ENCODE data around the gene HRH3. TPM values are rescaled to one million over a fixed set of nuclear protein-coding genes. Genes with fewer than 3 reads are reported as not detected.

Gene HRH3
- total RNA-seq, 5 donors from 2014 or later (not counting 1 experiment from before 2014, with no cell fraction given), result not detected

DNA sequence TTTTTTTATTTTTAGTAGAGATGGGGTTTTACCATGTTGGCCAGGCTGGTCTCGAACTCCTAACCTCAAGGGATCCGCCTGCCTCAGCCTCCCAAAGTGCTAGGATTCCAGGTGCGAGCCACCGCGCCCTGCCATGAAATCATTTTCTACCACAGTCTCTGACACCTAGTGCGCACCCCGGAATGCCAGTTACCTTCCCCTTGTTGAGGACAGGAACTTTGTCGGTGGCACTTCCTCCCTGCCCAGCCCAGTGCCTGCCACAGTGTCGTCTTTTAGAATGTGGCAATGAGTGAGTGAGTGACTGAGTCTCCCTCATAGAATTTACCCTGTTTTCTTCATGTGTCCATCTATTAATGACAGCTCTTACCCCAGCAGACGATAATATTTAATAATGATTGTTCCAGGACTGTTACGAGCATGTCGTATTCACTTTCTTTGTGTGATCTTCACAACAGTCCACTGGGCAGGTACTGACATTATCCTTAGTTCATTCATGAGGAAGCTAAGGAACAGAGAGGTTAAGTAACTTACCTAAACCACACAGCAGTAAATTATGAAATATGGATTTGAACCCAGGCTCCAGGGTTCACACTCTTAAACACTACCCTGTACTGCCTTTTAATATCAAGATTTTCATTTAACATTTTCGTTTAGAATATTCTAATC is 20.1 kb upstream of the HRH3 start:
- 100% methylated on average over 2 of the region's 13 CpGs for WGBS (ENCODE audit: insufficient coverage)
- ATAC-seq (replicated peaks in 1 of 4) (no peak), DNase-seq (no peak)
- H3K27ac Mint-ChIP-seq, result peak overlapping the region in 1 of 2 donors; percentile 2
- peaks cover 11% of the 10 kb centered on the region for H3K36me3 Mint-ChIP-seq
- H3K27me3 ChIP-seq (replicated peaks in 1 of 2; ENCODE audit: control insufficient read depth in 2 of 2, extremely low read depth in 1 of 2, insufficient read depth in 2 of 2, low read length in 1 of 2), result peaks cover 0 to 14% of the 10 kb centered on the region in 2 experiments
- H3K27me3 Mint-ChIP-seq, result no peaks in the 10 kb centered on the region
- H3K4me3 ChIP-seq (ENCODE audit: control insufficient read depth in 1 of 2, extremely low read depth in 1 of 2, low read length in 1 of 2), result no peak overlapping the region
- POLR2A ChIA-PET, result no interaction called here
- peaks cover 0 to 19% of the 10 kb centered on the region in 2 donors for H3K36me3 ChIP-seq (ENCODE audit: control insufficient read depth in 2 of 2, extremely low read depth in 1 of 2, insufficient read depth in 1 of 2, low read length in 1 of 2)
- H3K9me3 Mint-ChIP-seq, result no peaks in the 10 kb centered on the region
- H3K9me3 ChIP-seq, result no peaks in the 10 kb centered on the region
- peaks cover 51 to 59% (median 53%) of the 10 kb centered on the region in 3 donors for H3K4me1 Mint-ChIP-seq
- H3K4me1 ChIP-seq (ENCODE audit: control insufficient read depth in 1 of 2, extremely low read depth in 1 of 2, insufficient read depth in 2 of 2, low read length in 2 of 2), result peaks cover 14 to 49% of the 10 kb centered on the region in 2 experiments
- no peak overlapping the region for H3K27ac ChIP-seq (ENCODE audit: low read length)
- CTCF ChIA-PET, result no interaction called here
- H3K4me3 Mint-ChIP-seq, result peak overlapping the region; percentile 75 to 83 (median 78)

DNA sequence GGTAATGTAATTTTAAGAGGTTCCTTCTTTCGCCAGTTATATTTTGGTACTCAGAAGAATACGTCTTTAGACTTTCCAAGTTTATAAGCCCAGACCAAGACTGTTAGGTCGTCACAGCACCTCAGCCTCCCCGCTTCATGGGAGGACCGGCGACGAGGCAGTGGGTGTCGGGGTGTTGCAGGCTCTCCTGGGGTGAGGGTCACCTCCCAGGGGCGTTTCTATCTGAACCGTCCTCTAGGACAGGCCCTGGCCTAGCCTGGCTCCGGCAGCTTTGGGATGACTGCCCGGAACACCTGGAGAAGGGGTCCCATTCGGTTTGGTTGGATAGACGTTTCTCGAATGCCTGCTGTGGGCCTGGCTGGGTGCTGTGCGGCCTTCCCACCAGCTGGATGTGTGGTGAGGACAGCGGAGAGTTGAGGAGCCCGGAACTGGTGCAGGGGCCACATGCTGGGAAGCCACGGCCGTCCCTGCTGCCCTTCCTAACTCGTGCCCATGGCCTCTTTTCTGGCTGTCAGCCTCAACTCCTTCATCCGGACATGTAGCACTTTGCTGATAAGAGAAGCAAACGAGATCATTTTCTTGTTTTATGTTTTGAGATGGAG is 19.3 kb upstream of the HRH3 start:
- Histone ChIP-seq H3K27me3 (replicated peaks in 1 of 2; ENCODE audit: control insufficient read depth in 2 of 2, extremely low read depth in 1 of 2, insufficient read depth in 2 of 2, low read length in 1 of 2) (peaks cover 0 to 19% of the 10 kb centered on the region in 2 experiments), H3K36me3 (ENCODE audit: control insufficient read depth in 2 of 2, extremely low read depth in 1 of 2, insufficient read depth in 1 of 2, low read length in 1 of 2) (peaks cover 0 to 14% of the 10 kb centered on the region in 2 donors), H3K4me1 (ENCODE audit: control insufficient read depth in 1 of 2, extremely low read depth in 1 of 2, insufficient read depth in 2 of 2, low read length in 2 of 2) (peaks cover 14 to 44% of the 10 kb centered on the region in 2 experiments), H3K9me3 (no peaks in the 10 kb centered on the region), H3K4me3 (ENCODE audit: control insufficient read depth in 1 of 2, extremely low read depth in 1 of 2, low read length in 1 of 2) (peak overlapping the region; percentile 58 to 66), H3K27ac (ENCODE audit: low read length) (peak overlapping the region; percentile 6)
- 73% methylated on average over 19 of the region's 23 CpGs for WGBS (ENCODE audit: insufficient coverage)
- ATAC-seq (replicated peaks in 1 of 4), result no peak
- Mint-ChIP-seq H3K9me3 (no peaks in the 10 kb centered on the region), H3K27me3 (no peaks in the 10 kb centered on the region), H3K27ac (peak overlapping the region; percentile 31 to 81), H3K4me1 (peaks cover 46 to 54% (median 47%) of the 10 kb centered on the region in 3 donors), H3K36me3 (peaks cover 11% of the 10 kb centered on the region), H3K4me3 (peak overlapping the region; percentile 75 to 83 (median 78))
- DNase-seq, result no peak
- POLR2A ChIA-PET, result no interaction called here
- CTCF ChIA-PET, result no interaction called here

DNA sequence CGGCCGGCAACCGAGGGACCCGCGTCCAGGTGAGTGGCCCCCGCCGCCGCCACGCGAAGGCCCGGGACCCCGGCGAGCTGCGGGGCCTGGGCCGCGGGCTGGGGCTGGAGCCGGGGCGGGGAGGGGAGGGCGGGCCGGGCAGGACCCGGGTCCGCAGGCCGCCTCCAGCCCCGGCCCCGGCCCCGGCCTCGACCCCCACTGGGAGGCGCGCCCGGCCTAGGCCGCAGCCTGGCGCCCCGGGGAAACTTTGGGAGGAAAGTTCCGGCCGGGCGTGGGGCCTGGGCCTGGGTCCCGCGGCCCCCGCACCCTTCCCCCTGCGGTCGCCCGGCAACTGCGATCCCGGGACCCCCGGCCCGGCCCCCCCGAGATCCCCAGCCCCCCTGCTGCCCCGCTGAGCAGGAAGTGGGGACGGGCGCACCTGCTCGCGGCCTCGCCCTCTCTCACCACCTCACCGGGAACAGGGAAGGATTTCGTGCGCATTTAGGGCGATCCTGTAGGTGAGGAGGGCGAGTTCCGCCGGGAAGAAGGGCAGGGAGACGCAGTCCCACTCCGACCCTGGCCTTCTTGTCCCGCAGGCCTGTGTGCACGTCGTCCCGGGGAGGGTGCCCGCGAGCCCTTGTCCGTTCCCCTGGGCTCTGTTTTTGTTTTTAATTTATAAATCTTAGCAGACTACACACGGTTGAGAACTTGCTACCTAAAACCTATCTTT is 18.6 kb upstream of the HRH3 start:
- Mint-ChIP-seq H3K4me1 (peaks cover 42 to 49% (median 44%) of the 10 kb centered on the region in 3 donors), H3K4me3 (peak overlapping the region; percentile 75 to 83 (median 78)), H3K36me3 (peaks cover 11% of the 10 kb centered on the region), H3K27ac (peak overlapping the region; percentile 31 to 81), H3K27me3 (peaks cover 0 to 1% of the 10 kb centered on the region in 2 donors), H3K9me3 (no peaks in the 10 kb centered on the region)
- DNase-seq, result peak in 5 of 35 experiments; percentile 7 to 34 (median 18)
- Histone ChIP-seq H3K27me3 (replicated peaks in 1 of 2; ENCODE audit: control insufficient read depth in 2 of 2, extremely low read depth in 1 of 2, insufficient read depth in 2 of 2, low read length in 1 of 2) (peaks cover 0 to 26% of the 10 kb centered on the region in 2 experiments), H3K27ac (ENCODE audit: low read length) (peak overlapping the region; percentile 6), H3K4me1 (ENCODE audit: control insufficient read depth in 1 of 2, extremely low read depth in 1 of 2, insufficient read depth in 2 of 2, low read length in 2 of 2) (peaks cover 14 to 37% of the 10 kb centered on the region in 2 experiments), H3K4me3 (ENCODE audit: control insufficient read depth in 1 of 2, extremely low read depth in 1 of 2, low read length in 1 of 2) (peak overlapping the region; percentile 58 to 66), H3K36me3 (ENCODE audit: control insufficient read depth in 2 of 2, extremely low read depth in 1 of 2, insufficient read depth in 1 of 2, low read length in 1 of 2) (peaks cover 0 to 14% of the 10 kb centered on the region in 2 donors), H3K9me3 (no peaks in the 10 kb centered on the region)
- ChIA-PET CTCF (no interaction called here), POLR2A (no interaction called here)
- 0% methylated on average over 33 of the region's 70 CpGs for WGBS (ENCODE audit: insufficient coverage)
- ATAC-seq (replicated peaks in 1 of 4), result peak in 1 of 4 experiments; percentile 1

DNA sequence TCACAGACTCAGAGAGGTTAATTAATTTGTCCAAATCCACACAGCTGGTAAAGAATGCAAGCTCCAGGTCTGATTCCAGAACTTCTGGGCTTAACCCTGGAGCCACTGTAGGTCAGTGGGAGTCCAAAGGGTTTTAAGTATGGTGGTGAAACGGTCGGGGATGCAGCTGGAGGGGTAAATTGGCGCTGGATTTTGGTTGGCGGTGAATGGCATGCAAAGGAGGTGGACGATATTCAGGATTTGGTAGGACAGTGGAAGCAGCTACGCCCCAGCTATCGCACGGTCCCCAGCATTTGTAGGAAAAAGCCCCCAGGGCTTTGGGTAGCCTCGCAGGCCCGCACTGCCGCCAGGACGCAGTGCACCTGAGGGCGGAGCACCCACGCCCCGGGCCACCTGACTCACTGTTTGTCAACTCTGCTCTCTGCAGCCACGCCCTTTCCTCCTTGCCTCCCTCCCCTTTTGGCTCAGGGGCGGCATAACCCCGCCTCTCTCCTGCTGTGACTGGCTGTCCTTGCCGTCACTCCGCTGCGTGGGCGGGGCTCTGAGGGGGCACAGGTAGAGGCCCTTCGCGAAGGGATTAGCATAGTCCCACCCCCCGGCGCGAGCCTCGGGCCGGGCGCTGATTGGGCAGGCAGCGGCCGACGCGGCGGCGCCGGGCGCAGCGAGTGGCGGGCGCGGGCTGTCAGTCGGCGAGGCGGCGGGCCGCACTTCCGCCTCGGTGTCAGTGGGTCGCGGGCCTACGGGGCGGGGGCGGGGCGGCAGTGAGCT is 17.9 kb upstream of the HRH3 start, which contains the start of gene OSBPL2:
Gene OSBPL2, plus strand, starts transcription at position 721 of the 768 bp plus-strand sequence. CDS start 17,664 bp downstream, outside the sequence.
- WGBS (ENCODE audit: insufficient coverage), result 2% methylated on average over 46 of the region's 55 CpGs
- peaks cover 11% of the 10 kb centered on the region for H3K36me3 Mint-ChIP-seq
- Histone ChIP-seq H3K27ac (ENCODE audit: low read length) (peak within 1 kb of the TSS; percentile 55), H3K36me3 (ENCODE audit: control insufficient read depth in 2 of 2, extremely low read depth in 1 of 2, insufficient read depth in 1 of 2, low read length in 1 of 2) (peaks cover 0 to 9% of the 10 kb centered on the region in 2 donors), H3K4me3 (ENCODE audit: control insufficient read depth in 1 of 2, extremely low read depth in 1 of 2, low read length in 1 of 2) (peak within 1 kb of the TSS; percentile 58 to 66), H3K9me3 (no peaks in the 10 kb centered on the region), H3K27me3 (replicated peaks in 1 of 2; ENCODE audit: control insufficient read depth in 2 of 2, extremely low read depth in 1 of 2, insufficient read depth in 2 of 2, low read length in 1 of 2) (peaks cover 0 to 33% of the 10 kb centered on the region in 2 experiments), H3K4me1 (ENCODE audit: control insufficient read depth in 1 of 2, extremely low read depth in 1 of 2, insufficient read depth in 2 of 2, low read length in 2 of 2) (peaks cover 14 to 37% of the 10 kb centered on the region in 2 experiments)
- DNase-seq, result peak; percentile 96 to 100 (median 99)
- H3K4me3 Mint-ChIP-seq, result peak within 1 kb of the TSS; percentile 75 to 83 (median 78)
- peaks cover 42 to 47% (median 44%) of the 10 kb centered on the region in 3 donors for H3K4me1 Mint-ChIP-seq
- ChIA-PET CTCF (no interaction called here), POLR2A (no interaction called here)
- peaks cover 0 to 3% of the 10 kb centered on the region in 2 donors for H3K27me3 Mint-ChIP-seq
- no peaks in the 10 kb centered on the region for H3K9me3 Mint-ChIP-seq
- ATAC-seq (replicated peaks in 1 of 4), result peak; percentile 96 to 99 (median 98)
- H3K27ac Mint-ChIP-seq, result peak within 1 kb of the TSS; percentile 94 to 98

DNA sequence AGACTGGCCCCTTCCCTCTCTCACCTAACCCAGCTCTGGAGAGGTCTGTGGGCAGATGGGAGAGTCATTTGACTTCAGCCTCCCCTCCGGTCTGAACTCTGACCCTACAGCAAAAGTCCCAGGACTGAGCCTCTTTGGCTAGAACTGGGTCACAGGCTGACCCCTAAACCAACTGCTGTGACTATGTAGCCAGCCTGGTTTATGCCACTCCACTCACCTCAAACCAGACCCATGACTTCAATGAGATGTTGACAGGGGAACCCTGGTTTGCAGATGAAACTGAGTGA is 17.4 kb upstream of the HRH3 start:
- ChIA-PET POLR2A (no interaction called here), CTCF (no interaction called here)
- peak overlapping the region in 1 of 2 donors; percentile 24 for H3K4me3 ChIP-seq (ENCODE audit: control insufficient read depth in 1 of 2, extremely low read depth in 1 of 2, low read length in 1 of 2)
- DNase-seq (no peak), ATAC-seq (replicated peaks in 1 of 4) (no peak)
- Mint-ChIP-seq H3K27ac (peak overlapping the region; percentile 94 to 98), H3K9me3 (no peaks in the 10 kb centered on the region), H3K36me3 (peaks cover 6% of the 10 kb centered on the region), H3K27me3 (peaks cover under 1 to 5% of the 10 kb centered on the region in 2 donors), H3K4me3 (peak overlapping the region; percentile 75 to 78 (median 75)), H3K4me1 (peaks cover 38 to 42% (median 40%) of the 10 kb centered on the region in 3 donors)
- WGBS (ENCODE audit: insufficient coverage), result 100% methylated on average over 1 of the region's 1 CpG
- H3K27me3 ChIP-seq (replicated peaks in 1 of 2; ENCODE audit: control insufficient read depth in 2 of 2, extremely low read depth in 1 of 2, insufficient read depth in 2 of 2, low read length in 1 of 2), result peaks cover 0 to 39% of the 10 kb centered on the region in 2 experiments
- peaks cover 0 to 5% of the 10 kb centered on the region in 2 donors for H3K36me3 ChIP-seq (ENCODE audit: control insufficient read depth in 2 of 2, extremely low read depth in 1 of 2, insufficient read depth in 1 of 2, low read length in 1 of 2)
- H3K27ac ChIP-seq (ENCODE audit: low read length), result peak overlapping the region; percentile 55
- no peaks in the 10 kb centered on the region for H3K9me3 ChIP-seq
- H3K4me1 ChIP-seq (ENCODE audit: control insufficient read depth in 1 of 2, extremely low read depth in 1 of 2, insufficient read depth in 2 of 2, low read length in 2 of 2), result peaks cover 14 to 35% of the 10 kb centered on the region in 2 experiments
